CD4-positive, alpha-beta T cell treated with Interleukin-2 at 100 ng/mL for 4 hours (primary cell): ENCODE measurements around the gene ALKBH5.
A peak's percentile ranks its signal among the peaks of the same experiment; 100 is the strongest.

ENCODE experiments used
- DNase-seq: peaks from one replicate; pipeline ENCODE4 v3.0.0-alpha.2; 2020; ENCODE audit warnings: low spot score

The ALKBH5 gene

DNA sequence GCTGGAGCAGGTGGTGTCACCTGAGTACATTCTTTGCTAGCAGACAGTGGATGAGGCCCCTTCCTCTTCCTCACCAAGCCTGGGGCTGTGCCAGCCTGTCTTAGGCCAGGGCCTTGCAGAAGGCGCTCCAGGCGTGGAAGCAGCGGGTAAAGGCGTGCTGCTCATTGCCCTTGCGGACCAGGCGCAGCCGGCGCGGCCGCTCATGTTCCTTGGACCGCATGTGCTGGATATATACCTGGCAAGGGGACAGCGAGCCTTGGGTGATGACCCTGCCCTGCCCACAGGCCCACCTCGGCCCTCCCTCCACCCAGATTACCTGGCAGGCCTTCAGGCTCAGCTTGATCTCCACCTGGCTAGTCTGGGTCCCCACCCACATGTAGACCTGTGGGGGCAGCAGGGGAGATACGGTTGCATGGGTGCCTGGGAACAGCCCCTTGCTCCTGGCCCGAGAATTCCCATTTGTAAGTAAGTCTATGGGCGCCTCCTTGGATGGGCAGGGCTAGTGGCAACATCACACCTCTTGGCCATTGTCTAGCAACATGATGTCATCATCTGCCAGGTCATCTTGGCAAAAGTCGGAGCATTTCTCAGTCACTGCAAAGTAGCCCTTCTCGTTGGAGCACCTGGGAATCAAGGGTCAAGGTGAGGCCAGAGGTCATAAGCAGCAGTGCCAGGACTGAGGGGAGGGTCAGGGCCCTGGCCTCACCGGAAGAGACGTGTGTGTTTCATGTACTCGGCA lies 61.6 kb downstream of the ALKBH5 start:
- DNase-seq = no peak

DNA sequence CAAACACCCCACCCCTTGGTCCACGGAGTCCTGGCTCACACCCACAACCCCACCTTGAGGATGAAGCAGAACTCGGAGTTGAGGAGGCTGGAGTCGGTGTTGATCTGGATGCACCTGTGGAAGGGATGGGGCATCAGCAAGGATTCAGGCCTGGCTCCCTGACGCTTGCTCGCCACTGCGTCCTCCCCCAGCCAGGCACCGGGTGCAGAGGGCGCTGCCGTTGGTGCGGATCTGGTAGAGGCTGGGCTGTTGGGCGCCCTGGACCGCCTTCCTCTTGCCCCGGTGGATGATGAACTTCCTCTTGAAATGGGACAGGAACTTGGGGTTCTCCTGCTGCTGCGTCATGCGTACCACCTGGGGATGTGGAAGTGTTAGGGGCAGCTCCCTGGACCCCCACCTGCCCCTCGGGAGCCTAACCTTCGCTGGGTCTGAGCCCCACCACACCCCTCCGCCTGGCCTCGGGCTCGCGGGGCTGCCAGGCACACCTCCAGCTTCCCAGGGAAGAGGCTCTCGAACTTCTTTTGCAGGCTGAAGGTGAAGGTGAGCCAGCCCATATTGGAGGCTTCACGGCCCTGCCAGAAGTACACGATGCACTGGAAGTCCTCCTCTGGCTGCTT lies 62.6 kb downstream of the ALKBH5 start:
- DNase-seq = no peak

DNA sequence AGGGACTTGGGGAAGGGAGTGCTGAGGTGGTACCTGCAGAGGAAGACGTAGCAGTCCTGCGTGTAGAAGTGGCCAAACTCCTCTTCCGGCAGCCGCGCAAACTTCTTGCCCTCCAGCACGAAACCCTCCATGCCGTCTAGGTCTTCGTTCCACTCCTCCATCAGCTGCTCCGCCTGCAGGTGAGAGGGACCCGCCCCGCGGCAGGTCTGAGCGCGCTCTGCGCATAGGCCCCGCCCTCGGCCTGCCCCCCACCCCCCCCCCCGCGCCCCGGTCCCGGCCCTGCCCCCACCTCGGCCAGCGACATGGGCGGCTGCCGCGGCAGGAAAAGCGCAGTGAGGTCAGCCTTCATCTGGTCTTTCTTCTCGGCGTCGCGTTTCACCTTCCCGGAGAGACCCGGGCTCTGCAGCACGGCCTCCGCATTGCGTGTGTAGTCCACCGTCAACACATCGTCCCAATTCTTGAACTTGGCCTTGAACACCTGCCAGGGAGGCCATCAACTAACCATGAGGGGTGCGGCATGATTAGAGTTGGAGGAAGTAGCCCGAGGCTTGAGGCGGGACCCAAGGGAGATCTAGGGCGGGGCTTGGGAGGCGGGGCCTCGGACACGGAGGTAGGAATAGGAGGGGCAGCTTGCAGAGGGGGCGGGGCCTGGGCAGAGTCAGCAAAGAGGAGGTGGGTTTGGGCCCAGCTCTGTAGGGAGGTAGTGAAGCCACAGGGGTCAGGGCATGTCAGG lies 63.4 kb downstream of the ALKBH5 start:
- DNase-seq = no peak

DNA sequence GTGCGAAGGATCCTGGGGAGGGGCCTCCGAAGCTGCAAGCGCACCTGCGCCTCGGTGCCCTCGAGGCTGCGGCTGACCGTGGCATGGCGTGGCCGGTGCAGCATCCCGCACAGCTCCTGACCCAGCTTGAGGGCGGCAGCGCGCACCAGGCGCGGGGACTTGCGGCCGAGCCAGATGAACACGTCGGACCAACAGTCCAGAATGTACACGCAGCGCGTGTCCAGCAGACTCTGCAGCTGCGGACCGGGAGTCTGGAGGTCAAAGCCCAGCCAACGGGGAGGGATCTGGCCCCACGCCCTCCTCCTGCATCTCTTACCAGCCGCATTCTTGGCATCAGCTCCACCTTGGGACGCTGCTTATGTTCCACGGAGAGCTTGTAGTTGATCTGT lies 64.0 kb downstream of the ALKBH5 start:
- no peak for DNase-seq

DNA sequence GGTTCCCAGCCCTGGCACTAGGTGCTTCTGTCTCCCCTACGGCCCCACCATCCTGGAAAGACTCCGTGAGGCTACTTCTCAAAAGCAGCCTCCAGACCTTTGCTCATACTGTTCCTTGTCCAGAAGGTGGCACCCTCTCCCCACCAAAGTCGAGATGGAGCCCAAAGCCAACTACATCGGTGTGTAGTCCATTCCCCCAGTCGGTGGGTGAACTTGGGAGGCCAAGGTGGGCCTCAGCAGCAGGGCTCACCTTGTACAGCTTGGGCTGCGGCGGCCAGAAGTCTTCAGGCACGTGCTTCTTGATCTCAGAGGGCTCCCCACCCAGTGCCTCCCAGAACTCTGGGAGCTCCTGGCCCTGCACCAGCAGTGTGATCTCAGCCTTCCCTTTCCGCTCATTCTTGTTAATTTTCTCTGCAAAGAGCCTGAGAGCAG lies 64.7 kb downstream of the ALKBH5 start:
- peak; percentile 69 for DNase-seq

DNA sequence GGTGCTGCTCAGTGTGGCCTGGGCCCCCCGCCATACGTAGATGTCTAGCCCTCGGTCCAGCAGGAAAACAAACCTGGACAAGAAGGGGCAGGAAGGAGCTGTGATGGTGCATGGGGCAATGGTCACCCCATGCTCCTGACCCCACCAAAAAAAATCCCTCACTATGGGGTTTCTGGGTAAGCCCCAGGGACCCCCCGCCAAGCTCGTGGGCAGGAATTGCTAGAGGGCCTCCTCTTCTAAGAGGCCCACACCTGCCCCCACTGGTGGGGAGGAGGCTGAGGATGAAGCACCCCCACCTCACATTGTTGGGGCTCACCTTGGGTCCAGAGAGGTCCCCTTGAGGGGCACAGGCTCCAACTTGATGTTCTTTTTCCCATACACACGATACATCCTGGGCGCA lies 65.2 kb downstream of the ALKBH5 start:
- DNase-seq = no peak

DNA sequence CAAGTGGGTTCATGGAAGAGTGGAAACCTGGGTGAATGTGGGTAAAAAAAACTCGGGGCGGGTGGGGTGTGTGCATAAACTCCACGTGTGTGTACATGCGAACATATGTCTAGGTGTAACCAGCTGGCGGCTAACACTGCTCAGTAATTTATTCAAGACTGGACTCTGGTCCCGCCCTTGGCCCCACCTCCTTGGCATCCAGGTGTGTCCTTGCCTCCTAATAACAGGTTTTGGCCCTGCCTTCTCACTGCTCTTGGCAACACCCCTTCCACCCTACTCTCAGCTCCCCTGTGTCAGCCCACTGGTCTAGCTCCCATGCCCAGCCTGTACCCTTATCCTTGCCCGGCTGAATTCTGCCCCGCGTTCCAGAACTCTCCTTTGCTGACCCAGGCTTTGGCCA lies 66.6 kb downstream of the ALKBH5 start:
- no peak for DNase-seq

DNA sequence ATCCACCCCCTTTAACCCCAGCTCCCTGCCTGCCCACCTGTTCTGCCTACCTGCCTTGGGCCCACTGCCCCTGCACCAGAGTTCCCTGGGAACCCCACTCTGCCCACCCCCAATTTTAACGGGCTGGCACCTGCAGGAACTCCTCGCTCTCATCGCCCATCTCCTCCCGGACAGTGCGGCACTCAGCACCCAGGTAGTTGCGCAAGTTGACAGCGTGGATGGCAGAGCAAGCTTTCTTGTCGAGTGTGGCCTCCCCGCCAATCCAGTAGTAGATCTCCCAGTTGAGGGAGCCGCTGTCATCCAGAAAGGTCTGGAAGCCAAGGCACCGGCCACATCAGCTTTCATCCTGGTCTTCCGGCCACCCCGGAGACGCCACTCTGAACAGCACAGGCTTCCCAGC lies 67.1 kb downstream of the ALKBH5 start:
- no peak for DNase-seq

DNA sequence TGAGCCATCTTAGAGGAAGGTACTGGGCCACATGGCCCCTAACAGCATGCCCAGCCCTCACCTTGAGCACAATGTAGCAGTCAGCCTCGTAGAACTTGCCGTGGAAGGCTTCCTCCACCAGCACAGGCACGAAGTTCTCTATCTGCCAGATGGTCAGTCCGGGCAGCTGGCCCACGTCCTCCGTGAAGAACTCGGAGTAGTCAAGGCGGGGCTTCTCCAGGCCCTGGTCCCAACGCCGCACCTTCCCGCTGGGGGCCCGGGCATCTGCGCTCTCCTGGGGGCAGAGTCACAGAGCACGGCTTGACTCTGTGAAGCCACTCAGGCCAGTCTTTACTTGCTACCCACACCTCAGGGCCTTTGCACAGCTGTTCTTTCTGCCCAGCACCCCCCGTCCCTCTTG lies 67.6 kb downstream of the ALKBH5 start:
- DNase-seq = no peak

DNA sequence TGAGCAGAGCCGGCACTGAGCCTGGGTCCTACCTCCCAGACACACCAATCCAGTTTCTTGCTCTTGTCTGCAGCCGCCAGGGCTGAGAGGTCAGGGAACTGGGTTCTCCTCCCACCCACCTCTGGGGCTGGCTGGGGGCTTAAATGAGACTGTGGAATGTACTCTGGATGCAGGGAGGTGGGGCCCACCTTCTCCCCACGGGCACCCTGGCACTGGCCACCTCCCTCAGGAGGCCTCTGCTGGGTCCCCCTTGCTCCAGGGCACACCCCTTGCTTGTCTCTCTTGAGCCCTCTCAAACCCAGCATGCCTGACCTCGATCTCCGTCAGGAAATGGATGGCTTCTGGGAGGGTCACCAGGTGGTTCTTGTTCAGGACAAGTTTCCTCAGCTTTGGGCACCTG lies 68.5 kb downstream of the ALKBH5 start:
- no peak for DNase-seq

DNA sequence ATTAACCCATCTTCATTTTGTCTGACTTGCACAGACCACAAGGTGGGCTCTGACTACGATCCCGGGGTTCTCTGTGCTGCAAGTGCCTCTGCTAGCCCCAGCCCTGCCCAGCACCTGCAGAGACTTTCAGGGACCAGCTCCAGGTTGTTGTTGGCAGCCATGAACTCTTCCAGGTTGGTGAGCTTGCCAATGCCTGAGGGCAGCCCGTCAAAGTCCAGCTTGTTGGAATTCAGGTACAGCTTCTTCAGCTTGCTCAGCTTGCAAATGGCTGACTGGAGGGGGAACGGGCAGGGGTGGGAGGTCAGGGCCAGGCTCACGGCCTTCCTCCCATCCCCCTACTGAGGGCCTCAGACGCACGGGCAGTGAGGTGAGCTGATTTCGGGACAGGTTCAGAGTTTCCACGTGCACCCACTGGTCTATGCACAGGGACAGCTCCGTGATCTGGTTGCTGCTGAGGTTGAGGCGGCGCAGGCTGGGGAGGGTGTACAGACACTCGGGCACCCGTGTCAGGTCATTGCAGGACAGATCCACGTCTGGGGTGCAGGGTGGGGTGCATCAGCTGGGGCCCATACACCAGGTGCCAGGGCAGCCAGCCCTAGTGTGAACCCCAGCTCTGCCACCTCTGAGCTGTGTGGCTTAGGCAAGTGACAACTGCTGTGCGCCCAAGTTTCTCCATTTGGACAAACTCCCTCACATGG lies 69.7 kb downstream of the ALKBH5 start:
- no peak for DNase-seq

DNA sequence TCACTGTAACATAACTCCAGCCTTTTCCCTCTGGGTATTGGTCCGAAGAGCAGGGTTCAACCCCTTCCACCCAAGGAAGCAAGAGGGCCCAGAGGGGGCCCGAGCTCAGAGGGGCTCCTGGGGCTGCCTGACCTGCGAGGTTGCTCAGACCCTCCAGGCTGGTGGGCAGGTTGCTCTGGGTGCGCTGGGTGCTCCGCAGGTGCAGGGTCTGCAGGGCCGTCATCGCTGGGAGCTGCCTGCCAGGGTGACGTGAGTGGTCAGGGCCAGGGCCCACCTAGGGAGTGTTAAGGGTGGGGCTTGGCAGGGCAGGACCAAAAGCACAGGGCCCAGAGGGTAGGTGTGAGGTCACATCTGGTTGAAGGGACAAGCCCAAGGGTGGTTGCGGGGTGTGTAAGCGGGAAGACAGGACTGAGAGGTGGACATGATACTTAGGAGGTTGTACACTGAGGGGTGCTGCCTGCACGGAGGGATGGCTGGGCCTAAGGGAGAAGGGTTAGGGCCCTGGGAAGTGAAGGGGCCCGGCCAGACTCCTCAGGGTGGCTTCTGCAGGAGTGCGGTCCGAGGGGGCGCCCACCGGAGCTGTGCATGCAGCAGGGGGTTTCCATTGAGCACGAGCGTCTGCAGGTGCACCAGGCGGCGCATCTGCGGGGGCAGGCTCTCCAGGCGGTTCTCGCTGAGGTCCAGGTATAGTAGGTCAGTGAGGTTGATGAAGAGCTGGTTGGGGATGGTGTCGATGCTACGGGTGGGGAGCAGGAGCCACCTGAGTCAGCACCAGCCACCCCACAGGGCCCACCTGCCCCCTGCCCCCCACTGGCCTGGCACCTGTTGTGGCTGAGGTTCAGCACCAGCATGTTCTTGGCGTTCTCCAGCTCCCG lies 70.6 kb downstream of the ALKBH5 start:
- no peak for DNase-seq

DNA sequence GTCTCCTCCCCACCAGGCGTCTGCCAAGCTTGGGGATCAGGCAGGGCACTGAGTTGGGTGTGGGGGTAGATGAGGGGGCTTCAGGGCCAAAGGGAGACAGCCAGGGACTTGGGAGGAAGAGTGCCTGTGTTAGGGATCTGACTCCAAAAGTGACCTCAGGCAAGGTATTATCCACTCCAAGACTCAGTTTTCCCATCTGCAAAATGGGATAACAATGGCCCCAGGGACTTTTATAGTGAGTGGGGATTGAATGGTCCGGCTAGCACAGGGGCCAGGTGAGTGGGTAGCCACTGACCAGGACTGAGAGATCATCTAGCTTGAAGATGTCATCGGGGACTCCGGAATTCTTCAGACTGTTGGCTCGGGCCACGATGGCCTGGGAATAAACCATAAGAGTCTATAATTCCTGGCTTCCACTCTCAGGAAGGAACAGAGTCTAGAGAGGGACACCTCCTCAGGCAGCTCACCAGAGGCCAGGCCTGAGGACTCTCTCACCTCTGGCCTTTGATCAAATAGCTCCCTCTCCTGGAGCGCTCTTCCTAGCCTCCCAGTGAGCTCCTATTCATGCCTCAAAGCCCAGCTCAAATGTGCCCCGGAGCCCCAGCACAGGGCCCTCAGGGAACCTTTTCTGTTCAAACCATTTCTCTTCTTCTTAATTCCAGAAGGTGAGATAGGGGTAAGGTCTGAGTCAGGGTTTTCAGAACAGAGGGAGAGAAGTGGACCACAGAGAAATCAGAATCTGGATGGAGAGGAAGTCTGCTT lies 71.4 kb downstream of the ALKBH5 start:
- DNase-seq = no peak

DNA sequence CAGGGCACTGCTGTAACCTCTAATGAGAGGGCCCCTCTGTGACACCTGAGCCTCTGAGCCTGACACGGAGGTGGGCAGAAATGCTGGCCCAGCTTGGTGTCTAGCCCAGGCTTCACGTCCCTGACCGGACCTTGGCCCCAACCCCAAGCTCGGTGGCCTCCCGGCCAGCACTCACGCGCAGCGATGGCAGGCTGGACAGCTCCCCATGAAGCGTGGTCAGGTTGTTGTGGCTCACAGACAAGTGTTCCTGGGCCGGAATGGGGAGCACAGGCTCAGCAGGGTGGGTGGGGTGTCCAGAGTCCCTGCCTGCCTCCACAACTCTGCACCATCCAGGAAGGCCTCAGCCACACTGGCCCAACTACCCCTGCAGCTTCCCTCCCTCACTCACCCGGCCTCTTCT lies 72.7 kb downstream of the ALKBH5 start:
- no peak for DNase-seq

DNA sequence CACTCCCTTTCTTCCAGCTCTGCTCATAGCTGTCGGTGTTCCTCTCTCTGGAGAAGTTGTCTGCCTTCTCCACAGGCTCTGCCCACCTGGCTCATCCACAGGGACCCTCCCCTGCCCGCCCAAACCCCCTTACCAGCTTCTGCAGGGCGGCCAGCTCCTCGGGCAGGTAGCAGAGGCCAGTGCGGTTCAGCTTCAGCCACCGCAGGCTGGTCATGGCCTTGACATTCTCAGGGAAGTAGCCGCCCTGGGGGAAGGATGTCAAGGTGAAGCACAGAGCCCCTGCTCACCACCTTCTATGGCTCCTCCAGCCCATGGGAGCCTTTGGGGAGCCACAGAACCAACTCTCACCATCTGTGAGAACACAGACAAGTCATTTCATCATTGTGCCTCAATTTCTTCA lies 73.1 kb downstream of the ALKBH5 start:
- no peak for DNase-seq

DNA sequence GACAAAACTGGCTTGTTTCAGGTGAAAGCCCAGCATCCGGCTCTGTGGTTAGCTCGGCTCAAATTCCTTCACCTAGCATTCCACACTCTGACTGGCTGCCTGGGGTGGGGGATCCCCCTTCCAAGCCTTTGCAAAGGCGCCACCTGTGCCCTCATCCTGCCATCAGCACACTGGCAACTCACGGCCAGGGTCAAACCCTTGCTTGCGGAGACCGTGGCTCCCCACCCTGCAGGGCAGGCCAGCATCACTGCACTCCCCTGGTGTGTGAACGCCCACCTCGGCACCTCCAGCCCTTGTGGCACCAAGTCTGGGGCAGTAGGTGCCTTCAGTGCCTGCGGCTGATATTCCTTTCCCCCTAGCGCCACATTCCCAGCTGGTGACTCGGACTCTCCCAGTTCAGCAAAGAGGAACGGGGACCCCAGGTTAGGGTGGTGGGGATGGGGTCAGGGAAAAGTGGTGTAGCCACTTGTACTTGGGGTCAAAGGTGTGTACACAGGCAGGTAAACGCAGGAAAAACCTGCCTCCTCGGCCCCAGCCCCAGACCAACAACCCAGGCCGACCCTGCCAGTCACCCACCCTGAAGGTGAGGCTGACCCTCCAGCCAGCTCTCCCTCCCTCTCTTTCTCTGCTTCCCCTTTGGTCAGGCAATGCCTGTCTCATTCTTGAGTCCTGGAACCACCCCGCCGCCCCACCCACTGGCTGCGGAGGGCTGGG lies 73.8 kb downstream of the ALKBH5 start:
- DNase-seq = peak; percentile 13

DNA sequence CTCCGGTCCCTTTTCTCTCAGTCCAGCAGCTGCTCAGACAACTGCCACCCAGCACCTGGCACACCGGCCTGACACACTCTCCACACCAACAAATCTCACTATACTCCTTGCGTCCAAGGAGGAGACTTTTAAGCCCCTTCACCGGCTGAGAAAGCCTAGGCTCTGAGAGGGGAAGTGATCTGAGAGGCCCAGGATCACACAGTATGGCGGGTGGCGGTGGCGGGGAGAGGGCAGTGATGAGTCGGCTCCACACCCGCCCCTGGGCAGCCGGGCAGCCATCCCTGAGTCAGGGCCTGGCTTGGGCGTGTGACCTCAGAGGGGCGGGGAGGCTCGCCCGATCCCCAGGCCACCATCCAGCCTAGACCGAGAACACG lies 74.3 kb downstream of the ALKBH5 start:
- peak; percentile 48 for DNase-seq

DNA sequence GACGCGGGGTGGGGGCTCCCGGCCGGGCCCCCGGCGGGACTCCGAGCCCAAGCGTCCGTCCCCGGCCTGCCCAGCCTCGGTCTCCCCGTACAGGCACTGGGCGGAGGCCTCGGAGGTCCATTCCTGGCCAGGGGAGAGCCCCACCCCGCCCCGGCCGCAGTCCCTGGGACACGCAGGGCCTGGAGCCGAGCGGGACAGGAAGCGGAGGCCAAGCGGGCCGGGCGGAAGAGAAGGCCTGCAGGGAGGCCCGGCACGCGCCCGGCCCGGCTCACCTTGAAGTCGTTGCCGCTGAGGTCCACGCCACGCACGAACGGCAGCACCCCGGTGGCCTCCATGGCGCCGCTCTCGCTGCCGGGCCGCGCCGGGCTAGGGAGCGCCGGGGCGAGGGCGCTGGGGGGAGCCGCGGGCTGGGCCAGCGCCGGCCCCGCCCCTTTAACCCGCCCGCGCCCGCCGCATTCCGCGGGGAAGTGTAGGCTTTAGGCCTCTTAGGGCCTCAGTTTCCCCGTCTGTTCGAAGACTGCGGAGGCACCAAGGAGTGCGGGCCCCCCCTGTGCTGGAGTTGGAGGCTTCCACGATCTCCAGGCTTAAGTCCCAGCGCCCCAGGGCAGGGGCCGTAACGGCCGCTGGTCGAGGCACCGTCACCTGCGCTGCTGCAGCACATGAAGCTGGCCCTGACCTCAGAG lies 74.9 kb downstream of the ALKBH5 start, which contains the start of gene FLII:
Gene FLII, minus strand, starts transcription at position 383 of the 683 bp plus-strand sequence. Its CDS starts 48 bp downstream, at position 335.
- DNase-seq = peak; percentile 45
